ENCODE measurements around the gene GSG1L. TPM values are rescaled to one million over a fixed set of nuclear protein-coding genes. Genes with fewer than 3 reads are reported as not detected.

Gene GSG1L
- total and polyA plus RNA-seq, 9 of the 15 experiments (the other 6 are each of a cell fraction or from before 2014, with no cell fraction given), result not detected

- Histone ChIP-seq H2AFZ (ENCODE audit: low read depth, low read length) (no peak overlapping the region), H4K20me1 (replicated peaks; ENCODE audit: control insufficient read depth, insufficient read depth, low read length) (peaks cover 3% of the 10 kb centered on the region; the same call in 1 of the 2 replicates), H3K79me2 (ENCODE audit: control insufficient read depth, insufficient read depth, low read length) (no peaks in the 10 kb centered on the region), H3K9ac (ENCODE audit: insufficient read depth in 1 of 2, low read depth in 2 of 2, low read length in 2 of 2) (no peak overlapping the region; a peak in 1 of 4 replicates), H3K4me2 (ENCODE audit: insufficient read depth, low read length) (no peak overlapping the region), H3K9me3 (replicated peaks; ENCODE audit: control insufficient read depth, insufficient read depth, low read depth, low read length) (no peaks in the 10 kb centered on the region), H3K4me3 (no peak overlapping the region), H3K36me3 (ENCODE audit: control insufficient read depth, insufficient read depth, low read length) (no peaks in the 10 kb centered on the region), H3K27me3 (ENCODE audit: control insufficient read depth in 2 of 2, insufficient read depth in 2 of 2, low read length in 2 of 2) (peaks cover 16 to 42% of the 10 kb centered on the region in 2 experiments; a peak in 4 of 5 replicates), H3K9me1 (ENCODE audit: control insufficient read depth, insufficient read depth, low read length) (no peaks in the 10 kb centered on the region), H3K4me1 (replicated peaks in 1 of 2; ENCODE audit: control insufficient read depth in 2 of 2, insufficient read depth in 2 of 2, low read length in 2 of 2) (no peaks in the 10 kb centered on the region; a peak in 1 of 5 replicates), H3K27ac (ENCODE audit: extremely low read depth, low read depth, low read length) (no peak overlapping the region)
- ChIA-PET POLR2A (interaction anchor here (0.6 to 0.9 kb wide), 2 partner anchors 10 to 322 kb away, joined by 3 read pairs; no protein-coding TSS in a partner anchor), CTCF (ENCODE audit: low intra/inter-chr PET ratio) (no interaction called here)
- in situ Hi-C loops (cut with MboI) (no loop called here), intact Hi-C loops (cut with micrococcal nuclease) (no loop called here)
- TF ChIP-seq, protein P1, sequence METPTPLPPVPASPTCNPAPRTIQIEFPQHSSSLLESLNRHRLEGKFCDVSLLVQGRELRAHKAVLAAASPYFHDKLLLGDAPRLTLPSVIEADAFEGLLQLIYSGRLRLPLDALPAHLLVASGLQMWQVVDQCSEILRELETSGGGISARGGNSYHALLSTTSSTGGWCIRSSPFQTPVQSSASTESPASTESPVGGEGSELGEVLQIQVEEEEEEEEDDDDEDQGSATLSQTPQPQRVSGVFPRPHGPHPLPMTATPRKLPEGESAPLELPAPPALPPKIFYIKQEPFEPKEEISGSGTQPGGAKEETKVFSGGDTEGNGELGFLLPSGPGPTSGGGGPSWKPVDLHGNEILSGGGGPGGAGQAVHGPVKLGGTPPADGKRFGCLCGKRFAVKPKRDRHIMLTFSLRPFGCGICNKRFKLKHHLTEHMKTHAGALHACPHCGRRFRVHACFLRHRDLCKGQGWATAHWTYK (CRISPR knock-in tag; IDR thresholded peaks at IDR 0.05), result no peak
- TF ChIP-seq ZNF175 (CRISPR knock-in tag; IDR thresholded peaks at IDR 0.05; ENCODE audit: low read depth) (no peak), ZNF740 (CRISPR knock-in tag; IDR thresholded peaks at IDR 0.05) (no peak), ZNF740 (tag; IDR thresholded peaks at IDR 0.05) (no peak), HNRNPK (IDR thresholded peaks at IDR 0.05; ENCODE audit: low read depth, low read length, poor library complexity, severe bottlenecking) (no peak), XRCC3 (IDR thresholded peaks at IDR 0.05) (no peak), ARID3B (CRISPR knock-in tag; IDR thresholded peaks at IDR 0.05; ENCODE audit: borderline replicate concordance) (no peak), FOXJ2 (tag; IDR thresholded peaks at IDR 0.05) (no peak), NCOA1 (IDR thresholded peaks at IDR 0.05; ENCODE audit: low read depth) (no peak), RFX7 (CRISPR knock-in tag; IDR thresholded peaks at IDR 0.05) (no peak), SLC30A9 (CRISPR knock-in tag; IDR thresholded peaks at IDR 0.05) (no peak), KAT2B (IDR thresholded peaks at IDR 0.05; ENCODE audit: low read depth, low read length) (no peak), ZNF3 (CRISPR knock-in tag; IDR thresholded peaks at IDR 0.05) (no peak)
- DNase-seq (ENCODE audit: extremely low read depth in 1 of 4, low spot score in 3 of 4), result no peak
- WGBS (ENCODE audit: insufficient coverage, low coverage, missing lambda C conversion rate), result 0% methylated on average over 13 of the region's 13 CpGs
- ATAC-seq, result no peak
- FAIRE-seq, result no peak
- no TSS peak for BruUV-seq (replicated peaks)
Observed at GRCh38 chr16:27852681-27853080, 210.8 kb downstream of the GSG1L start.

Data from K562 (cell line).